ENCODE measurements around the gene PKNOX2. TPM values are rescaled to one million over a fixed set of nuclear protein-coding genes. Genes with fewer than 3 reads are reported as not detected.

The PKNOX2 gene
- total RNA-seq, 1 experiment from 2014 or later: not detected

DNA sequence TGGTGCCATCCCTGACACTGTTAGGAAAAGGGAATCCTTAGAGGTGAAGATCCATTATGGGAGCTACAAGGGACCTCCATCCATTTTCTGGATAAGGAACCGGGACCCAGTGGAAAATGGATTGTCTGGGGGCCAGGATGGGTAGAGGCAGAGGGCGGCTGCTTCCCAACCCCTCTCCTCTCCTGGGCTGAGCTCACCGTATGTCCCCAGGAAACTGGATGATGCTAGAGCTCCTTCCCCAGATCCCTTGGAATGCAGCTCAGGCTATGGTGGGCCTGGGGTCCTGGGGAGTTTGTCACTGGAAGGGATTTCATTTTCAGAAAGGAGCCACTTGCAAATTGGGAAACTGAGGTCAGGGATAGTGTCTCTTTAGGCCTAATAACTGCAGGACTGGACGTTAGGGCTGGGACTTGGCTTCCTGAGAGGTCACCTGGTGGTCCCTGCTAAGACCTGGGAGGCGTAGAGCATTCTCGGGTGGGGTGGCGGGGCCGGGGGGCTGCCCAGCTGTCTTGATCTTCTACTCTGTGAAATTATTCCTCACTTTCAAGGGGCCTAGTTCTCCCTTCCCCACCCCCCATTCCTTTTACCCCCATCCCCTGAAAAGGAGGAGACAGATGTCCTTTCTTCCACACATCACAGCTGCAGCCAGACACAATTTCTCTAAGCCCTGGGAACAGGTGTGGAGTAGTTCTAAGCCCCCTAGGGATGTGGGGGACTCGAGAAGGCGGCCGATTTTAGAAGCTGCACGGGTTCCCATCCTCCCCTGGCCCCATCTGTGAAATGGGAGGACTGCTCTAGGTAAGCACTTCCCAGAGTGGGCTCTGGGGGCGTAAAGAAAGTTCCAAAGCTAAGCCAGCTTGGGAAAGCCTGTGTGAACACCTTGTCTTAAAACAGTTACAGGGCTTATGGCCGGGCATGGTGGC is 99.8 kb downstream of the PKNOX2 start:
- BruUV-seq (replicated peaks): no TSS peak
- no peak overlapping the region for H3K4me3 Mint-ChIP-seq (ENCODE audit: unreplicated experiment)
- no peaks in the 10 kb centered on the region for H3K9me3 ChIP-seq
- intact Hi-C loops (cut with micrococcal nuclease; ENCODE audit: unreplicated experiment): no loop called here
- H3K4me1 ChIP-seq: peaks cover 10% of the 10 kb centered on the region
- H3K27ac Mint-ChIP-seq (ENCODE audit: unreplicated experiment): no peak overlapping the region
- POLR2A ChIA-PET: interaction anchor here (0.6 kb wide), 1 partner anchor 14 kb away, joined by 3 read pairs; no protein-coding TSS in a partner anchor
- CTCF ChIA-PET: no interaction called here
- peaks cover 6% of the 10 kb centered on the region for H3K4me1 Mint-ChIP-seq (ENCODE audit: low read depth, unreplicated experiment)
- no peaks in the 10 kb centered on the region for H3K36me3 ChIP-seq (ENCODE audit: control insufficient read depth, insufficient read depth, low read length)
- H3K4me3 ChIP-seq (ENCODE audit: low read depth, low read length): no peak overlapping the region
- H3K9me3 Mint-ChIP-seq (ENCODE audit: unreplicated experiment): no peaks in the 10 kb centered on the region
- TF ChIP-seq, protein P1, sequence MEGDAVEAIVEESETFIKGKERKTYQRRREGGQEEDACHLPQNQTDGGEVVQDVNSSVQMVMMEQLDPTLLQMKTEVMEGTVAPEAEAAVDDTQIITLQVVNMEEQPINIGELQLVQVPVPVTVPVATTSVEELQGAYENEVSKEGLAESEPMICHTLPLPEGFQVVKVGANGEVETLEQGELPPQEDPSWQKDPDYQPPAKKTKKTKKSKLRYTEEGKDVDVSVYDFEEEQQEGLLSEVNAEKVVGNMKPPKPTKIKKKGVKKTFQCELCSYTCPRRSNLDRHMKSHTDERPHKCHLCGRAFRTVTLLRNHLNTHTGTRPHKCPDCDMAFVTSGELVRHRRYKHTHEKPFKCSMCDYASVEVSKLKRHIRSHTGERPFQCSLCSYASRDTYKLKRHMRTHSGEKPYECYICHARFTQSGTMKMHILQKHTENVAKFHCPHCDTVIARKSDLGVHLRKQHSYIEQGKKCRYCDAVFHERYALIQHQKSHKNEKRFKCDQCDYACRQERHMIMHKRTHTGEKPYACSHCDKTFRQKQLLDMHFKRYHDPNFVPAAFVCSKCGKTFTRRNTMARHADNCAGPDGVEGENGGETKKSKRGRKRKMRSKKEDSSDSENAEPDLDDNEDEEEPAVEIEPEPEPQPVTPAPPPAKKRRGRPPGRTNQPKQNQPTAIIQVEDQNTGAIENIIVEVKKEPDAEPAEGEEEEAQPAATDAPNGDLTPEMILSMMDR (IDR thresholded peaks at IDR 0.05; ENCODE audit: insufficient read depth in 1 of 2, low read depth in 1 of 2, low read length in 1 of 2, severe bottlenecking in 1 of 2, unreplicated experiment in 1 of 2): no peak
- no peak for DNase-seq
- peaks cover 1% of the 10 kb centered on the region for H3K27me3 ChIP-seq (replicated peaks; ENCODE audit: control insufficient read depth, insufficient read depth, low read length)
- peaks cover 31% of the 10 kb centered on the region for H3K27me3 Mint-ChIP-seq (ENCODE audit: insufficient read depth, unreplicated experiment)
- no peaks in the 10 kb centered on the region for H3K36me3 Mint-ChIP-seq (ENCODE audit: insufficient read depth, unreplicated experiment)

DNA sequence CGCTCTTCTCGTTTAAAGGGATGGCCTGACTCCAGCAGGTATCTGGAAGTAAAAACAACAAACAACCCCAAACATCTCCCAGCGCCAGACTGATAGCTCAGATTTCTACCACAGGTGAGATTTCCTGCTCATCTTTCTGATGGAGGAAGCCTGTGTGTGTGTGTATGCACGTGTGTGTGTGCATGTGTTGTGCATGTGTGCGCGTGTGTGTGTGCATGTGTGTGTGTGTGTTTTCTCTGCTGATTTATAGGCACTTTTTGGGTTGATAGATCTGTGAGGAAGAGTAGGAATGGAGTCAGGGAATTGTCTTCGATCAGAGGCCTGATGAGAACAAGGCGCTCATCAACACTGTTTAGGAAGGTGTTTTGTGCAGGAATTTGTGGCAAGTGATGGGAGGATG is 103.0 kb downstream of the PKNOX2 start:
- ChIA-PET CTCF (interaction anchor here (1.8 kb wide), 1 partner anchor 78 kb away, joined by 4 read pairs; no protein-coding TSS in a partner anchor), POLR2A (no interaction called here)
- no peak overlapping the region for H3K4me3 ChIP-seq (ENCODE audit: low read depth, low read length)
- Mint-ChIP-seq H3K4me3 (ENCODE audit: unreplicated experiment) (no peak overlapping the region), H3K4me1 (ENCODE audit: low read depth, unreplicated experiment) (peaks cover 4% of the 10 kb centered on the region), H3K27me3 (ENCODE audit: insufficient read depth, unreplicated experiment) (peaks cover 32% of the 10 kb centered on the region), H3K9me3 (ENCODE audit: unreplicated experiment) (no peaks in the 10 kb centered on the region), H3K27ac (ENCODE audit: unreplicated experiment) (no peak overlapping the region), H3K36me3 (ENCODE audit: insufficient read depth, unreplicated experiment) (no peaks in the 10 kb centered on the region)
- TF ChIP-seq, protein P1 (IDR thresholded peaks at IDR 0.05; ENCODE audit: insufficient read depth in 1 of 2, low read depth in 1 of 2, low read length in 1 of 2, severe bottlenecking in 1 of 2, unreplicated experiment in 1 of 2): no peak
- BruUV-seq (replicated peaks): no TSS peak
- H3K36me3 ChIP-seq (ENCODE audit: control insufficient read depth, insufficient read depth, low read length): no peaks in the 10 kb centered on the region
- DNase-seq: no peak
- H3K27me3 ChIP-seq (replicated peaks; ENCODE audit: control insufficient read depth, insufficient read depth, low read length): peaks cover 1% of the 10 kb centered on the region
- peaks cover 10% of the 10 kb centered on the region for H3K4me1 ChIP-seq
- no peaks in the 10 kb centered on the region for H3K9me3 ChIP-seq
- intact Hi-C loops (cut with micrococcal nuclease; ENCODE audit: unreplicated experiment): no loop called here

DNA sequence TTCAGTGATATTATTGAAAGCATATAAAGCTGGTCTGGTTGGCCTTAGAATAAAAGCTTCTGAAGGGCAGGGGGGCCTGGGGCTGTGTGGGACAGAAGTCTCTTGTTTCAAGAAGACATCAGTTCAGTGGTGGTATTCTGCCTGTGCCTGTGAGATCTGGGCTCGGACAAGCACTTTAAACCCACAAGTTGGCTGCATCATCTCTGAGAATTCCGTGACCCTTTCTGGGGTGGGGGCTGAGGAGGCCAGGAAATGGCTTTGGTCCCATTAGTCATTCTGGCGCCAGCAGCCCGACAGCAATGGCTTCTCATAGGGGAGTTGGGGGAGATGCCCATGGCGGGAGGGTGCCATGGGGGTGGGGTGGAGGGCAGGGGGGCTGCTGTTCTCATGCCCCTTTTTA is 104.1 kb downstream of the PKNOX2 start:
- Mint-ChIP-seq H3K9me3 (ENCODE audit: unreplicated experiment) (no peaks in the 10 kb centered on the region), H3K27me3 (ENCODE audit: insufficient read depth, unreplicated experiment) (peaks cover 34% of the 10 kb centered on the region), H3K27ac (ENCODE audit: unreplicated experiment) (no peak overlapping the region), H3K4me1 (ENCODE audit: low read depth, unreplicated experiment) (no peaks in the 10 kb centered on the region), H3K4me3 (ENCODE audit: unreplicated experiment) (no peak overlapping the region), H3K36me3 (ENCODE audit: insufficient read depth, unreplicated experiment) (no peaks in the 10 kb centered on the region)
- TF ChIP-seq, protein P1 (IDR thresholded peaks at IDR 0.05; ENCODE audit: insufficient read depth in 1 of 2, low read depth in 1 of 2, low read length in 1 of 2, severe bottlenecking in 1 of 2, unreplicated experiment in 1 of 2): no peak
- peaks cover under 1% of the 10 kb centered on the region; the same call in 1 of the 2 replicates for H3K4me1 ChIP-seq
- no peaks in the 10 kb centered on the region for H3K36me3 ChIP-seq (ENCODE audit: control insufficient read depth, insufficient read depth, low read length)
- no peak for DNase-seq
- intact Hi-C loops (cut with micrococcal nuclease; ENCODE audit: unreplicated experiment): no loop called here
- peaks cover 1% of the 10 kb centered on the region for H3K27me3 ChIP-seq (replicated peaks; ENCODE audit: control insufficient read depth, insufficient read depth, low read length)
- BruUV-seq (replicated peaks): no TSS peak
- POLR2A ChIA-PET: no interaction called here
- no peak overlapping the region for H3K4me3 ChIP-seq (ENCODE audit: low read depth, low read length)
- H3K9me3 ChIP-seq: no peaks in the 10 kb centered on the region
- CTCF ChIA-PET: interaction anchor here (1.8 kb wide), 1 partner anchor 77 kb away, joined by 4 read pairs; no protein-coding TSS in a partner anchor

All from Caco-2 (cell line).